HCT116 (cell line): Measurements from ENCODE around the gene NKX1-1. TPM values are rescaled to one million over a fixed set of nuclear protein-coding genes. Genes with fewer than 3 reads are reported as not detected.

ENCODE experiments used
- ATAC-seq: fragments of 200-7000 bp; cut with Tn5 transposase; 2 replicates; pipeline ENCODE4 v1.9.1; 2020; ENCODE audit warnings: mild to moderate bottlenecking, moderate library complexity
- BruUV-seq: library from RNA; stranded (reverse); fragments of 400-500 nt; replicated peaks from 2 replicates; lab custom pipeline; 2021; lab: Mats Ljungman, UMichigan
- CTCF ChIA-PET: fragments of 300-600 bp; sonication (Branson Sonifier 250); formaldehyde crosslinking; loops from one replicate; lab custom pipeline; 2021; ENCODE audit warnings: antibody characterized with exemption; lab: Charles Lee
- POLR2A ChIA-PET: fragments of 300-600, 350-600 bp; sonication (Branson Sonifier 250); formaldehyde crosslinking; loops from one replicate; lab custom pipeline; 2021; ENCODE audit warnings: antibody characterized with exemption; lab: Charles Lee
- RAD21 ChIA-PET, 2 experiments: fragments of 300-600 bp; sonication (Branson Sonifier 250); formaldehyde crosslinking; loops; one replicate each; lab custom pipeline; 2023; ENCODE audit warnings: low total read pairs in 2 of 2; ENCODE audit not compliant: uncharacterized antibody in 2 of 2, unreplicated experiment in 2 of 2, low non-redundant PET in 1 of 2; lab: Charles Lee
- DNase-seq: peaks from one replicate; pipeline ENCODE4 v3.0.0-alpha.2; 2010; ENCODE audit warnings: low read depth, low spot score
- H2AFZ ChIP-seq: fragments of 200-600 bp; shearing (Covaris generic), sonication (generic); 2 replicates; pipeline ENCODE4 v1.6.1; 2017; ENCODE audit warnings: low read depth, mixed run types, mixed read lengths, antibody characterized with exemption, low read length; ENCODE audit not compliant: poor library complexity, severe bottlenecking
- H3K27ac ChIP-seq: 2 replicates; pipeline ENCODE4 v1.5.1; 2012; ENCODE audit warnings: low read depth, low read length
- H3K27me3 ChIP-seq: fragments of 200-600 bp; sonication (generic); 2 replicates; pipeline ENCODE4 v1.6.1; 2016; ENCODE audit warnings: mixed run types, low read length, mixed read lengths; ENCODE audit not compliant: insufficient read depth
- H3K36me3 ChIP-seq, 2 experiments: fragments of 200-500 bp in 1 of 2; fragments of 200-600 bp in 1 of 2; sonication (Bioruptor generic) in 1 of 2; sonication (generic) in 1 of 2; 2 replicates each; pipeline versions ENCODE4 v1.5.1 to v1.6.1; 2014 to 2016; ENCODE audit warnings: low read length in 2 of 2, inconsistent platforms in 1 of 2, mixed read lengths in 1 of 2, mixed run types in 1 of 2; ENCODE audit not compliant: insufficient read depth in 2 of 2, control insufficient read depth in 1 of 2
- H3K4me1 ChIP-seq, 2 experiments: fragments of 200-600 bp in 1 of 2; sonication (generic) in 1 of 2; 2 replicates each; pipeline versions ENCODE4 v1.5.1 to v1.6.1; 2012 to 2017; ENCODE audit warnings: low read length in 2 of 2, inconsistent platforms in 1 of 2, mild to moderate bottlenecking in 1 of 2, mixed read lengths in 1 of 2, mixed run types in 1 of 2, moderate library complexity in 1 of 2; ENCODE audit not compliant: insufficient read depth in 2 of 2, control insufficient read depth in 1 of 2
- H3K4me2 ChIP-seq: fragments of 200-600 bp; sonication (generic); 2 replicates; pipeline ENCODE4 v1.6.1; 2017; ENCODE audit warnings: mixed run types, low read length, mixed read lengths
- H3K4me3 ChIP-seq, 2 experiments: fragments of 200-600 bp in 1 of 2; sonication (generic) in 1 of 2; replicated peaks in 1 of 2; 2 replicates each; pipeline ENCODE4 v1.5.1; 2011 to 2016; ENCODE audit warnings: low read length in 2 of 2, control low read depth in 1 of 2, low read depth in 1 of 2, mild to moderate bottlenecking in 1 of 2, mixed read lengths in 1 of 2, mixed run types in 1 of 2
- H3K79me2 ChIP-seq: fragments of 200-600 bp; sonication (generic); 2 replicates; pipeline ENCODE4 v1.6.1; 2017; ENCODE audit warnings: mild to moderate bottlenecking, mixed run types, low read length, moderate library complexity, mixed read lengths; ENCODE audit not compliant: insufficient read depth
- H3K9ac ChIP-seq: fragments of 200-600 bp; sonication (generic); 2 replicates; pipeline ENCODE4 v1.6.1; 2016; ENCODE audit warnings: low read length, mixed read lengths
- H3K9me2 ChIP-seq: fragments of 200-600 bp; sonication (generic), shearing (Covaris generic); 2 replicates; pipeline ENCODE4 v1.6.1; 2017; ENCODE audit warnings: mixed run types, mild to moderate bottlenecking, moderate library complexity; ENCODE audit not compliant: insufficient read depth
- H3K9me3 ChIP-seq, 2 experiments: fragments of 200-500 bp in 1 of 2; fragments of 200-600 bp in 1 of 2; sonication (Bioruptor generic) in 1 of 2; sonication (generic) in 1 of 2; 2 replicates each; pipeline ENCODE4 v1.6.1; 2014 to 2017; ENCODE audit warnings: low read length in 2 of 2, mixed read lengths in 2 of 2, inconsistent platforms in 1 of 2, low read depth in 1 of 2, mild to moderate bottlenecking in 1 of 2, mixed run types in 1 of 2, moderate library complexity in 1 of 2; ENCODE audit not compliant: control insufficient read depth in 1 of 2, insufficient read depth in 1 of 2
- H4K20me1 ChIP-seq: fragments of 200-600 bp; sonication (generic), shearing (Covaris generic); 2 replicates; pipeline ENCODE4 v1.6.1; 2017; ENCODE audit warnings: mixed run types, mild to moderate bottlenecking, moderate library complexity; ENCODE audit not compliant: insufficient read depth
- FOSL1 ChIP-seq: IDR thresholded peaks from 2 replicates; pipeline ENCODE4 v1.6.1; 2012; ENCODE audit warnings: low read depth
- POLR2A ChIP-seq: IDR thresholded peaks from 2 replicates; pipeline ENCODE4 v1.7.0; 2011; ENCODE audit warnings: borderline replicate concordance; ENCODE audit not compliant: insufficient read depth, insufficient read length; ENCODE audit errors: extremely low read depth
- POLR2AphosphoS5 ChIP-seq: IDR thresholded peaks from 2 replicates; pipeline ENCODE4 v1.6.1; 2011; ENCODE audit warnings: mild to moderate bottlenecking, low read depth, low read length, moderate library complexity
- RAD21 ChIP-seq: IDR thresholded peaks from 2 replicates; pipeline ENCODE4 v1.6.1; 2012; ENCODE audit warnings: low read depth, mild to moderate bottlenecking
- TCF7L2 ChIP-seq: IDR thresholded peaks from 2 replicates; pipeline ENCODE4 v1.7.0; 2011; ENCODE audit warnings: borderline replicate concordance, inconsistent platforms; ENCODE audit not compliant: insufficient read depth, insufficient read length; ENCODE audit errors: extremely low read depth
- ZNF274 ChIP-seq: fragments of 200-500 bp; sonication (Bioruptor generic); IDR thresholded peaks from 2 replicates; pipeline ENCODE4 v1.6.1; 2014; ENCODE audit warnings: mild to moderate bottlenecking, low read depth, low read length, inconsistent platforms
- intact Hi-C: fragments of 100-400 bp; cut with micrococcal nuclease; formaldehyde crosslinking; loops from 2 replicates; pipeline ENCODE4 v1.10.0; 2022
- total RNA-seq: library from RNA; stranded (reverse); gene quantifications from one replicate; pipeline ENCODE4 v1.2.1, GENCODE V29; 2021; ENCODE audit not compliant: unreplicated experiment
- TF ChIP-seq, protein P1 (sequence below), 3 experiments: fragments of 200-600 bp in 1 of 3; sonication (generic) in 1 of 3; IDR thresholded peaks in 2 of 3; conservative IDR thresholded peaks in 1 of 3; 2 replicates each; pipeline ENCODE4 v1.5.1; 2012 to 2017; ENCODE audit warnings: low read depth in 2 of 3, low read length in 2 of 3, antibody characterized with exemption in 1 of 3, borderline replicate concordance in 1 of 3, control low read depth in 1 of 3, mild to moderate bottlenecking in 1 of 3, mixed read lengths in 1 of 3, mixed run types in 1 of 3, moderate library complexity in 1 of 3; ENCODE audit not compliant: insufficient read depth in 1 of 3

Gene NKX1-1
- total RNA-seq, 1 experiment from 2014 or later = not detected

DNA sequence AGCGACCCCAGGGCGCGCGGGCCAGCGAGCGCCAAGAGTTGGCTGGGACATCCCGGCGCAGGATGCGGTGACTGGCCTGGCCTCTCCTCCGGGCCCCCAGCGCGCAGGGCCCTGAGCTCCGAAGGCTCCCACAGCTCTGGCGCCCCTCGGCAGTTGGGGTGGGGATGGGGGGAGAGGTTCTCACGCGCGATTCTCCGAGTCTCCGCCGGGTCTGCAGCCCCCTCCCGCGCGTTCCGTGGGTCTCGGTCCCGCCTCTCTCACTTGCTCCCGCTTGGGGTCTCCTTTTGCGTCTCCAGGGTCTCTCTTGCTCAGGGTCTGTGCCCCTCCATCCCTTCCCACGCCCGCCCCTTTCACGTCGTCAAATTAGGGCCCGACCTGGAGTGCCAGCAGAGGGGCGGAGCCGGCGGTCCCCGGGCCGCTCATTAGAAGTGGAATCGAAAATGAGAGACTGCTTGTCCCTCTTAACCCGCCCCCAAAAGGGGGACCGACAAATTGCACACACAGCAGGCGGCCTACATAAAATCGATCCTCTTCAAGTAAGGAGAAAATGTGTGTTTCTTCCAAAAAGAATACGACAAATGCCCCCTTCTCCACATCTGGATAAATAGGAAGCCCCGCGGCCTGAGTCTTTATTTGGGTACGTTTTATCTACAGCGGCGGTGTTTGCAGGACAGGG, 877 bp upstream of the NKX1-1 start:
- H3K9ac ChIP-seq = no peak overlapping the region
- H3K4me2 ChIP-seq = no peak overlapping the region
- BruUV-seq = no TSS peak

More for the DNA sequence above, 877 bp upstream of the NKX1-1 start:
- DNase-seq = no peak
- no peaks in the 10 kb centered on the region for H3K27me3 ChIP-seq
- intact Hi-C loops = no loop called here
- no peak for TF ChIP-seq ZNF274
- TF ChIP-seq, protein P1, sequence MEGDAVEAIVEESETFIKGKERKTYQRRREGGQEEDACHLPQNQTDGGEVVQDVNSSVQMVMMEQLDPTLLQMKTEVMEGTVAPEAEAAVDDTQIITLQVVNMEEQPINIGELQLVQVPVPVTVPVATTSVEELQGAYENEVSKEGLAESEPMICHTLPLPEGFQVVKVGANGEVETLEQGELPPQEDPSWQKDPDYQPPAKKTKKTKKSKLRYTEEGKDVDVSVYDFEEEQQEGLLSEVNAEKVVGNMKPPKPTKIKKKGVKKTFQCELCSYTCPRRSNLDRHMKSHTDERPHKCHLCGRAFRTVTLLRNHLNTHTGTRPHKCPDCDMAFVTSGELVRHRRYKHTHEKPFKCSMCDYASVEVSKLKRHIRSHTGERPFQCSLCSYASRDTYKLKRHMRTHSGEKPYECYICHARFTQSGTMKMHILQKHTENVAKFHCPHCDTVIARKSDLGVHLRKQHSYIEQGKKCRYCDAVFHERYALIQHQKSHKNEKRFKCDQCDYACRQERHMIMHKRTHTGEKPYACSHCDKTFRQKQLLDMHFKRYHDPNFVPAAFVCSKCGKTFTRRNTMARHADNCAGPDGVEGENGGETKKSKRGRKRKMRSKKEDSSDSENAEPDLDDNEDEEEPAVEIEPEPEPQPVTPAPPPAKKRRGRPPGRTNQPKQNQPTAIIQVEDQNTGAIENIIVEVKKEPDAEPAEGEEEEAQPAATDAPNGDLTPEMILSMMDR (IDR thresholded peaks at IDR 0.05 in 2 of 3, conservative IDR thresholded peaks at IDR 0.05 in 1 of 3; ENCODE audit: borderline replicate concordance in 1 of 3, insufficient read depth in 1 of 3, low read depth in 2 of 3, low read length in 2 of 3) = no peak
- no peak for TF ChIP-seq RAD21
- TF ChIP-seq POLR2AphosphoS5 = no peak
- no peak for TF ChIP-seq TCF7L2
- no peak for TF ChIP-seq FOSL1
- no peak for TF ChIP-seq POLR2A
- H3K4me1 ChIP-seq = no peaks in the 10 kb centered on the region
- ChIA-PET POLR2A (no interaction called here), RAD21 (no interaction called here), CTCF (no interaction called here)
- no peak overlapping the region for H3K4me3 ChIP-seq
- no peak overlapping the region for H3K27ac ChIP-seq
- no peaks in the 10 kb centered on the region; a peak in 1 of 4 replicates for H3K9me3 ChIP-seq
- no peaks in the 10 kb centered on the region for H3K9me2 ChIP-seq
- no peak for ATAC-seq
- no peak overlapping the region for H2AFZ ChIP-seq
- no peaks in the 10 kb centered on the region for H4K20me1 ChIP-seq
- no peaks in the 10 kb centered on the region for H3K36me3 ChIP-seq
- H3K79me2 ChIP-seq = no peaks in the 10 kb centered on the region
